Peyer's patch (tissue), 4 donors: ENCODE results near the gene TMBIM1. TPM values are rescaled to one million over a fixed set of nuclear protein-coding genes. Genes with fewer than 3 reads are reported as not detected.
A peak's percentile ranks its signal among the peaks of the same experiment; 100 is the strongest.

ENCODE experiments used
- DNase-seq, 3 donors: peaks; one replicate each; pipeline ENCODE4 v3.0.0-alpha.2; 2017 to 2019
- H3K27ac ChIP-seq, 4 donors: fragments of 200-600 bp; sonication (generic); one replicate each; pipeline ENCODE4 v1.5.1; 2016 to 2019
- H3K27me3 ChIP-seq, 2 donors: fragments of 200-600 bp; sonication (generic); one replicate each; pipeline ENCODE4 v1.5.1; 2019
- H3K36me3 ChIP-seq, 3 donors: fragments of 200-600 bp; sonication (generic); one replicate each; pipeline ENCODE4 v1.5.1; 2016 to 2019
- H3K4me1 ChIP-seq, 4 donors: fragments of 200-600 bp; sonication (generic); one replicate each; pipeline ENCODE4 v1.5.1; 2016 to 2019
- H3K4me3 ChIP-seq, 4 donors: fragments of 200-600 bp; sonication (generic); 1 replicate in 3 of 4; 2 replicates in 1 of 4; pipeline ENCODE4 v1.5.1; 2016 to 2019; ENCODE audit warnings: mild to moderate bottlenecking in 1 of 4
- H3K9me3 ChIP-seq, 4 donors: fragments of 200-600 bp; sonication (generic); one replicate each; pipeline ENCODE4 v1.5.1; 2016 to 2019; ENCODE audit warnings: mild to moderate bottlenecking in 1 of 4
- POLR2A ChIP-seq, 2 donors: fragments of 450-650 bp; IDR thresholded peaks; one replicate each; pipeline ENCODE4 v1.5.1; 2017; ENCODE audit warnings: antibody characterized with exemption in 2 of 2, mild to moderate bottlenecking in 2 of 2, moderate library complexity in 2 of 2
- total RNA-seq, 4 donors: library from RNA; depleted of rRNA; stranded (reverse); fragments of >200 nt; gene quantifications; one replicate each; pipeline ENCODE4 v1.1.0, GENCODE V29; 2016
- TF ChIP-seq, protein P1 (sequence below), 6 experiments: fragments of 450-650 bp in 4 of 6; fragments of 200-600 bp in 2 of 6; sonication (generic) in 1 of 6; IDR thresholded peaks; one replicate each; pipeline ENCODE4 v1.5.1; 2017 to 2019; ENCODE audit warnings: antibody characterized with exemption in 6 of 6, mild to moderate bottlenecking in 3 of 6, moderate library complexity in 1 of 6

TMBIM1 gene
- total RNA-seq, 4 donors from 2014 or later = 97.4 to 431 (median 280) TPM

DNA sequence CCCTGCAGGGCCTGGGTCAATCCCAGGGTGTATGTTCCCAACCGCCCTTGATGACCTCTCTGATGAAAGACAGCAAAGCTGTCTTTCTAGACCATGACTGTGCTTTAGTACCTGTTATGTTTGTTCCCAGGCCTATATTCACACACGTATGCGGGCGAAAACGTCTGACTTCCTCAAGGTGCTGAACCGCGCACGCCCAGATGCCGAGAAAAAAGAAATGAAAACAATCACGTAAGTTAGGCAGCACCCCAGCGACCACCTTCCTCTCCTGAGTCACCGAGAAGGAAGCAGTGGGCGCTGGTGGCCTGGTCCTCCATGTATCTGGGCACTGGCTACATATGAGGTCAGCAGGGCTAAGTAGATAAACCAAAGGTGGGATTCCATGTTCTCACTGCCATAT is 42.6 kb downstream of the TMBIM1 start:
- no peak for DNase-seq

GRCh38 chr2:218245214-218245613 is 47.1 kb downstream of the TMBIM1 start:
- Histone ChIP-seq H3K36me3 (peaks cover 0 to 96% (median 4%) of the 10 kb centered on the region in 3 donors), H3K27me3 (no peaks in the 10 kb centered on the region)

More for the DNA sequence above, 42.6 kb downstream of the TMBIM1 start:
- no peaks in the 10 kb centered on the region for H3K4me1 ChIP-seq
- H3K9me3 ChIP-seq = no peaks in the 10 kb centered on the region
- peaks cover 0 to 100% (median 4%) of the 10 kb centered on the region in 3 donors for H3K36me3 ChIP-seq
- TF ChIP-seq POLR2A (IDR thresholded peaks at IDR 0.05) = no peak
- TF ChIP-seq, protein P1, sequence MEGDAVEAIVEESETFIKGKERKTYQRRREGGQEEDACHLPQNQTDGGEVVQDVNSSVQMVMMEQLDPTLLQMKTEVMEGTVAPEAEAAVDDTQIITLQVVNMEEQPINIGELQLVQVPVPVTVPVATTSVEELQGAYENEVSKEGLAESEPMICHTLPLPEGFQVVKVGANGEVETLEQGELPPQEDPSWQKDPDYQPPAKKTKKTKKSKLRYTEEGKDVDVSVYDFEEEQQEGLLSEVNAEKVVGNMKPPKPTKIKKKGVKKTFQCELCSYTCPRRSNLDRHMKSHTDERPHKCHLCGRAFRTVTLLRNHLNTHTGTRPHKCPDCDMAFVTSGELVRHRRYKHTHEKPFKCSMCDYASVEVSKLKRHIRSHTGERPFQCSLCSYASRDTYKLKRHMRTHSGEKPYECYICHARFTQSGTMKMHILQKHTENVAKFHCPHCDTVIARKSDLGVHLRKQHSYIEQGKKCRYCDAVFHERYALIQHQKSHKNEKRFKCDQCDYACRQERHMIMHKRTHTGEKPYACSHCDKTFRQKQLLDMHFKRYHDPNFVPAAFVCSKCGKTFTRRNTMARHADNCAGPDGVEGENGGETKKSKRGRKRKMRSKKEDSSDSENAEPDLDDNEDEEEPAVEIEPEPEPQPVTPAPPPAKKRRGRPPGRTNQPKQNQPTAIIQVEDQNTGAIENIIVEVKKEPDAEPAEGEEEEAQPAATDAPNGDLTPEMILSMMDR (IDR thresholded peaks at IDR 0.05) = no peak
- no peak overlapping the region for H3K4me3 ChIP-seq
- no peaks in the 10 kb centered on the region for H3K27me3 ChIP-seq
- H3K27ac ChIP-seq = no peak overlapping the region

DNA sequence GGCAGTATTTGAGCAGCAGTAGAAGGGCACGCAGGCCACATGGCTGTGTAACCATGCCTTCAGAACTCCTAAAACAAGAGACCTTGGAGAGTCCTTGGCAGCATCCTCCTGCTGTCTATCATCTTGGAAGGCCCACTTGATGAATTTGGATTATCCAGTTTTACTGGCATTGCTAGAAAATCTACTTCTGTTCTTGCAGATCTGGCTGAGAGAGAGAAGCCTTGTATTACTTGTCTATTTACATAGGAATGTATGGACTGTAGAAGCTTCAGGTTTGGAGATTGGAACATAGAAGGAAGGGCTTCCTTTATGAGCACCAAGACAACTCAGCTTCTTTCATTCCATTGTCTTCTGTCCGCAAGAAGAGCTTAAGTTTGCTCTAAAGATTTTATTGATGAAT is 47.6 kb downstream of the TMBIM1 start:
- no peak overlapping the region for H3K27ac ChIP-seq
- H3K4me3 ChIP-seq = no peak overlapping the region
- H3K36me3 ChIP-seq = peaks cover 0 to 96% (median 4%) of the 10 kb centered on the region in 3 donors
- no peaks in the 10 kb centered on the region for H3K9me3 ChIP-seq
- no peak for DNase-seq
- no peaks in the 10 kb centered on the region for H3K27me3 ChIP-seq
- TF ChIP-seq, protein P1 (IDR thresholded peaks at IDR 0.05) = no peak
- no peak for TF ChIP-seq POLR2A (IDR thresholded peaks at IDR 0.05)
- H3K4me1 ChIP-seq = no peaks in the 10 kb centered on the region

More at GRCh38 chr2:218245214-218245613, 47.1 kb downstream of the TMBIM1 start:
- H3K27ac ChIP-seq = no peak overlapping the region
- H3K9me3 ChIP-seq = no peaks in the 10 kb centered on the region
- no peak for TF ChIP-seq POLR2A (IDR thresholded peaks at IDR 0.05)
- TF ChIP-seq, protein P1 (IDR thresholded peaks at IDR 0.05) = no peak
- H3K4me1 ChIP-seq = no peaks in the 10 kb centered on the region
- no peak for DNase-seq
- no peak overlapping the region for H3K4me3 ChIP-seq

GRCh38 chr2:218244204-218244603 is 48.1 kb downstream of the TMBIM1 start:
- no peak for DNase-seq
- TF ChIP-seq, protein P1 (IDR thresholded peaks at IDR 0.05) = no peak
- TF ChIP-seq POLR2A (IDR thresholded peaks at IDR 0.05) = no peak
- Histone ChIP-seq H3K4me3 (no peak overlapping the region), H3K9me3 (no peaks in the 10 kb centered on the region), H3K36me3 (peaks cover 0 to 96% (median 4%) of the 10 kb centered on the region in 3 donors), H3K4me1 (no peaks in the 10 kb centered on the region), H3K27ac (no peak overlapping the region), H3K27me3 (no peaks in the 10 kb centered on the region)

- Histone ChIP-seq H3K36me3 (peaks cover 0 to 96% (median 0%) of the 10 kb centered on the region in 3 donors), H3K27ac (peak overlapping the region in 2 of 4 donors; percentile 51 to 62), H3K27me3 (no peaks in the 10 kb centered on the region), H3K4me3 (no peak overlapping the region), H3K4me1 (no peaks in the 10 kb centered on the region), H3K9me3 (no peaks in the 10 kb centered on the region)
- TF ChIP-seq, protein P1 (IDR thresholded peaks at IDR 0.05) = no peak
- TF ChIP-seq POLR2A (IDR thresholded peaks at IDR 0.05) = no peak
- DNase-seq = no peak
Observed at GRCh38 chr2:218238887-218239286, 53.4 kb downstream of the TMBIM1 start.

DNA sequence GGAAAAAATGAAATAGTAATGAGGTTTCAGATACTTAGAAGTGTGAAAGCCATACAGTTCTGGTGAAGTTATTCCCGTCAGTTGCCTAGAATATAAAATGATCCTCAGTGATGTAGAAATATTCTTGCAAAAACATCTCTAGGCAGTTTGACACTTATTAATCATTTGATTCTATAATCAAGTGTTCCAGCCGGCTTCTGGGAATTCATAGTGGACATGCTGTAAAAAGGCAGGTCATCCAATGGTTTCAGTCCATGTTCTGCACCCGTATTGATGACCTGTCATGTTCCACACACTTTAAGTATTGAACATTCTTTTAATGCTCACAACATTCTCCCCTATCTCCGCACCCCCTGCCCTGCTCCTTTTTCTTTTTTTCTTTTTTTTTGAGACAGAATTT is 55.5 kb downstream of the TMBIM1 start:
- no peak for TF ChIP-seq POLR2A (IDR thresholded peaks at IDR 0.05)
- TF ChIP-seq, protein P1 (IDR thresholded peaks at IDR 0.05) = no peak
- DNase-seq = no peak
- peaks cover 0 to 98% (median 0%) of the 10 kb centered on the region in 3 donors for H3K36me3 ChIP-seq

More for the DNA sequence above, 55.5 kb downstream of the TMBIM1 start:
- no peak overlapping the region for H3K4me3 ChIP-seq
- H3K27ac ChIP-seq = no peak overlapping the region
- H3K9me3 ChIP-seq = no peaks in the 10 kb centered on the region
- H3K4me1 ChIP-seq = peaks cover 0 to 3% (median 0%) of the 10 kb centered on the region in 4 donors
- no peaks in the 10 kb centered on the region for H3K27me3 ChIP-seq
